ENCODE measurements around the gene FAM200B.

Gene FAM200B

DNA sequence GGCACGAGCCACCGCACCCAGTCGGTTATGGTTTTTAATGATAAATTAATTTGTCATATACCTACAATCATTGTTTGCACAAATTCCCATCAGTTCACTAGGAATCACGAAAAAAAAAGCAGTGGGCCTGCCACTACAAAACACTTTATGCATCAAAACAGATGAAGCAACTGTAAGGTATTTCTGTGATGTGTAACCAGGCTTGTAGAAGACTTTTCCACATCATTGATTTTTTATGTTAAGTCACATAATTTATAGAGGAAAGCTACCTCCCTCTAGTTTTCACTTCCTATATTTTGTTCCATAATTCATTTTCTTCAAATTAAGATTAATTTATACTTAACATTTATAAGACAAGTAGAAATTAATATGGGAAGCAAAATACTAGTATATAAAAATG, 6.7 kb upstream of the FAM200B start:
- H3K4me3 ChIP-seq (ENCODE audit: control insufficient read depth, low read depth, low read length), result no peak overlapping the region
- DNase-seq (ENCODE audit: low read depth), result no peak
- TF ChIP-seq, protein P1, sequence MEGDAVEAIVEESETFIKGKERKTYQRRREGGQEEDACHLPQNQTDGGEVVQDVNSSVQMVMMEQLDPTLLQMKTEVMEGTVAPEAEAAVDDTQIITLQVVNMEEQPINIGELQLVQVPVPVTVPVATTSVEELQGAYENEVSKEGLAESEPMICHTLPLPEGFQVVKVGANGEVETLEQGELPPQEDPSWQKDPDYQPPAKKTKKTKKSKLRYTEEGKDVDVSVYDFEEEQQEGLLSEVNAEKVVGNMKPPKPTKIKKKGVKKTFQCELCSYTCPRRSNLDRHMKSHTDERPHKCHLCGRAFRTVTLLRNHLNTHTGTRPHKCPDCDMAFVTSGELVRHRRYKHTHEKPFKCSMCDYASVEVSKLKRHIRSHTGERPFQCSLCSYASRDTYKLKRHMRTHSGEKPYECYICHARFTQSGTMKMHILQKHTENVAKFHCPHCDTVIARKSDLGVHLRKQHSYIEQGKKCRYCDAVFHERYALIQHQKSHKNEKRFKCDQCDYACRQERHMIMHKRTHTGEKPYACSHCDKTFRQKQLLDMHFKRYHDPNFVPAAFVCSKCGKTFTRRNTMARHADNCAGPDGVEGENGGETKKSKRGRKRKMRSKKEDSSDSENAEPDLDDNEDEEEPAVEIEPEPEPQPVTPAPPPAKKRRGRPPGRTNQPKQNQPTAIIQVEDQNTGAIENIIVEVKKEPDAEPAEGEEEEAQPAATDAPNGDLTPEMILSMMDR (conservative IDR thresholded peaks at IDR 0.05; ENCODE audit: control insufficient read depth, insufficient read depth, low read depth, low read length), result no peak

DNA sequence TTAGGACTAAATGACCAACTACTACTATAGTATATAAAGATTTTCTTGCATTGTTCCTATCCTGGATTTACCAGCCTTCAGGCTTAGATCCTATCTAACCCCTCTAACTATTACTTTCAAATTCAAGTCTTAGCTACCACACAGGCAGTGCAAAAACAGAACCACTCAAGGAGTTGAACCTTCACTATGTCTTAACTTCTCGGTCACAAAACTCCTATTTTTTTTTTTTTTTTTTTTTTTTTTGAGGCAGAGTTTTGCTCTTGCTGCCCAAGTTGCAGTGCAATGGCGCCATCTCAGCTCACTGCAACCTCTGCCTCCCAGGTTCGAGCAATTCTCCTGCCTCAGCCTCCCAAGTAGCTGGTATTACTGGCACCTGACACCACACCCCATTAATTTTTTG, 6.3 kb upstream of the FAM200B start:
- no peak overlapping the region for H3K4me3 ChIP-seq (ENCODE audit: control insufficient read depth, low read depth, low read length)
- DNase-seq (ENCODE audit: low read depth), result no peak
- TF ChIP-seq, protein P1 (conservative IDR thresholded peaks at IDR 0.05; ENCODE audit: control insufficient read depth, insufficient read depth, low read depth, low read length), result no peak

GRCh38 chr4:15676039-15676438, 5.6 kb upstream of the FAM200B start:
- TF ChIP-seq, protein P1 (conservative IDR thresholded peaks at IDR 0.05; ENCODE audit: control insufficient read depth, insufficient read depth, low read depth, low read length), result no peak
- no peak overlapping the region for H3K4me3 ChIP-seq (ENCODE audit: control insufficient read depth, low read depth, low read length)
- DNase-seq (ENCODE audit: low read depth), result no peak

- TF ChIP-seq, protein P1 (conservative IDR thresholded peaks at IDR 0.05; ENCODE audit: control insufficient read depth, insufficient read depth, low read depth, low read length), result no peak
- no peak overlapping the region for H3K4me3 ChIP-seq (ENCODE audit: control insufficient read depth, low read depth, low read length)
- DNase-seq (ENCODE audit: low read depth), result no peak
These were observed 4.7 kb upstream of the FAM200B start for GRCh38 chr4:15676899-15677298.

DNA sequence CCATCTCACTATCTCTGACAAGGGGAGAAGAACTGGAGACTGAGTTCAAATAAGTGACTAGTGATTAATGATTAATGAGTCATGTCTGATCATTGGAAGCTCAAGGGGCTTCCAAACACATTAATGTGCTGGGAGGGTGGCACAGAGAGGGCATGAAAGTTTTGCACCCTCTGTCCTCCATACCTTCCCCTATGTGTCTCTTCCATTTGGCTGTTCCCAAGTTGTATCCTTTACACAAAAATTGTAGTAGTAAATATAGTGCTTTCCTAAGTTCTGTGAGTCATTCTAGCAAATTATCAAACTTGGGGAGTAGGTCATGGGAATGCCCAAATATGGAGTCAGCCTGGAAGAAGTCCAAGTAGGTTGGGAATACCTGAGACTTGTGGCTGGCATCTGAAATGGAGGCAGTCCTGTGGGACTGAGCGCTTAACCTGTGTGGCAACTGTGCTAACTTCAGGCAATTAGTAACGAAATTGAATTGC, 4.1 kb upstream of the FAM200B start:
- DNase-seq (ENCODE audit: low read depth), result peak; percentile 64

GRCh38 chr4:15681067-15681371, 608 bp upstream of the FAM200B start:
- DNase-seq (ENCODE audit: low read depth), result no peak
- H3K4me3 ChIP-seq (ENCODE audit: control insufficient read depth, low read depth, low read length), result peak overlapping the region; percentile 92
- TF ChIP-seq, protein P1 (conservative IDR thresholded peaks at IDR 0.05; ENCODE audit: control insufficient read depth, insufficient read depth, low read depth, low read length), result no peak

More for the DNA sequence above, 4.1 kb upstream of the FAM200B start:
- no peak overlapping the region for H3K4me3 ChIP-seq (ENCODE audit: control insufficient read depth, low read depth, low read length)
- TF ChIP-seq, protein P1 (conservative IDR thresholded peaks at IDR 0.05; ENCODE audit: control insufficient read depth, insufficient read depth, low read depth, low read length), result no peak
